Left kidney (tissue), 2 donors: Measurements from ENCODE around the gene GADD45GIP1. TPM values are rescaled to one million over a fixed set of nuclear protein-coding genes. Genes with fewer than 3 reads are reported as not detected.
"Not testable (repeated sequence)": the region's sequence is repeated elsewhere in the genome, so short reads cannot be mapped to it uniquely, and the experiment has no call there.

ENCODE experiments used
- DNase-seq: peaks from one replicate; pipeline ENCODE4 v3.0.0-alpha.2; 2013
- polyA plus RNA-seq: library from polyadenylated mRNA; unstranded; fragments of 120-200 nt; gene quantifications from one replicate; pipeline ENCODE4 v1.2.1, GENCODE V29; 2013; ENCODE audit not compliant: insufficient read length

Gene GADD45GIP1
- polyA plus RNA-seq, 1 donor = 25.2 TPM

- peak; percentile 62 for DNase-seq
Observed at GRCh38 chr19:12965017-12965811, 8.2 kb upstream of the GADD45GIP1 start.

- DNase-seq = no peak
Observed at GRCh38 chr19:12959481-12959880, 2.5 kb upstream of the GADD45GIP1 start.

GRCh38 chr19:12957389-12957952 lies 448 bp upstream of the GADD45GIP1 start:
- not testable (repeated sequence) for DNase-seq

GRCh38 chr19:12955996-12956395 lies 1.0 kb downstream of the GADD45GIP1 start:
- no peak for DNase-seq

- DNase-seq = not testable (repeated sequence)
Observed at GRCh38 chr19:12955575-12955974, 1.4 kb downstream of the GADD45GIP1 start.

GRCh38 chr19:12954612-12954962 lies 2.4 kb downstream of the GADD45GIP1 start:
- DNase-seq = no peak

GRCh38 chr19:12953799-12954611 lies 3.0 kb downstream of the GADD45GIP1 start:
- no peak for DNase-seq

- no peak for DNase-seq
Observed at GRCh38 chr19:12953138-12953798, 3.8 kb downstream of the GADD45GIP1 start.

GRCh38 chr19:12952488-12953137 lies 4.4 kb downstream of the GADD45GIP1 start:
- no peak for DNase-seq

- not testable (repeated sequence) for DNase-seq
Observed at GRCh38 chr19:12952050-12952449, 5.0 kb downstream of the GADD45GIP1 start.

- no peak for DNase-seq
Observed at GRCh38 chr19:12949363-12950283, 7.4 kb downstream of the GADD45GIP1 start.

GRCh38 chr19:12948612-12949362 lies 8.2 kb downstream of the GADD45GIP1 start:
- no peak for DNase-seq

GRCh38 chr19:12947702-12948611 lies 9.1 kb downstream of the GADD45GIP1 start:
- no peak for DNase-seq

- DNase-seq = no peak
Observed at GRCh38 chr19:12946731-12947496, 10.1 kb downstream of the GADD45GIP1 start.

GRCh38 chr19:12946092-12946721 lies 10.8 kb downstream of the GADD45GIP1 start:
- DNase-seq = peak; percentile 63

- peak; percentile 97 for DNase-seq
Observed at GRCh38 chr19:12945479-12946091, 11.4 kb downstream of the GADD45GIP1 start, which contains the start of gene RAD23A. Gene RAD23A, plus strand, starts transcription at chr19:12945862. Its CDS starts 87 bp downstream, at chr19:12945949.
